Vagina (tissue), 2 donors: ENCODE results near the gene PTPN5. TPM values are rescaled to one million over a fixed set of nuclear protein-coding genes. Genes with fewer than 3 reads are reported as not detected.

ENCODE experiments used
- DNase-seq, 2 donors: peaks; one replicate each; pipeline ENCODE4 v3.0.0-alpha.2; 2017; ENCODE audit errors: extremely low spot score in 2 of 2
- H3K27ac ChIP-seq: fragments of 200-600 bp; sonication (generic); one replicate; pipeline ENCODE4 v1.5.1; 2019
- H3K27me3 ChIP-seq: fragments of 200-600 bp; sonication (generic); one replicate; pipeline ENCODE4 v1.5.1; 2019
- H3K36me3 ChIP-seq, 2 donors: fragments of 200-600 bp; sonication (generic); one replicate each; pipeline ENCODE4 v1.5.1; 2017 to 2019
- H3K4me1 ChIP-seq: fragments of 200-600 bp; sonication (generic); one replicate; pipeline ENCODE4 v1.5.1; 2019
- H3K4me3 ChIP-seq, 2 donors: fragments of 200-600 bp; sonication (generic); 1 replicate in 1 of 2; 2 replicates in 1 of 2; pipeline ENCODE4 v1.5.1; 2016 to 2019
- H3K9me3 ChIP-seq: fragments of 200-600 bp; sonication (generic); one replicate; pipeline ENCODE4 v1.5.1; 2019
- CTCF ChIP-seq, 3 experiments: fragments of 450-650 bp in 2 of 3; fragments of 200-600 bp in 1 of 3; sonication (generic) in 1 of 3; IDR thresholded peaks; one replicate each; pipeline ENCODE4 v1.5.1; 2017 to 2019; ENCODE audit warnings: antibody characterized with exemption in 3 of 3, mild to moderate bottlenecking in 2 of 3, moderate library complexity in 2 of 3
- POLR2A ChIP-seq, 2 donors: fragments of 450-650 bp; IDR thresholded peaks; one replicate each; pipeline ENCODE4 v1.6.1; 2017; ENCODE audit warnings: antibody characterized with exemption in 2 of 2, mild to moderate bottlenecking in 2 of 2, moderate library complexity in 2 of 2
- POLR2AphosphoS5 ChIP-seq, 2 donors: sonication (generic); formaldehyde crosslinking; IDR thresholded peaks; one replicate each; pipeline ENCODE4 v1.9.0; 2017; ENCODE audit warnings: antibody characterized with exemption in 2 of 2, mild to moderate bottlenecking in 2 of 2, low read depth in 1 of 2; ENCODE audit not compliant: insufficient read depth in 1 of 2
- intact Hi-C: fragments of 100-400 bp; cut with DNase I; formaldehyde crosslinking; loops from one replicate; pipeline ENCODE4 v1.15.1; 2023
- total RNA-seq: library from RNA; depleted of rRNA; stranded (reverse); fragments of >200 nt; gene quantifications from one replicate; pipeline ENCODE4 v1.2.3, GENCODE V29; 2016

The PTPN5 gene
- total RNA-seq, 1 donor from 2014 or later = 0.49 TPM

GRCh38 chr11:18778468-18778867 is 13.1 kb downstream of the PTPN5 start:
- Histone ChIP-seq H3K27ac (no peak overlapping the region), H3K27me3 (no peaks in the 10 kb centered on the region), H3K9me3 (no peaks in the 10 kb centered on the region), H3K4me3 (no peak overlapping the region), H3K36me3 (no peaks in the 10 kb centered on the region), H3K4me1 (peaks cover 8% of the 10 kb centered on the region)
- TF ChIP-seq POLR2AphosphoS5 (IDR thresholded peaks at IDR 0.05; ENCODE audit: insufficient read depth in 1 of 2, low read depth in 1 of 2) (no peak), CTCF (IDR thresholded peaks at IDR 0.05) (no peak), POLR2A (IDR thresholded peaks at IDR 0.05) (no peak)
- no peak for DNase-seq
- intact Hi-C loops = no loop called here

- intact Hi-C loops = no loop called here
- TF ChIP-seq CTCF (IDR thresholded peaks at IDR 0.05) (no peak), POLR2AphosphoS5 (IDR thresholded peaks at IDR 0.05; ENCODE audit: insufficient read depth in 1 of 2, low read depth in 1 of 2) (no peak), POLR2A (IDR thresholded peaks at IDR 0.05) (no peak)
- Histone ChIP-seq H3K27ac (no peak overlapping the region), H3K36me3 (no peaks in the 10 kb centered on the region), H3K4me1 (peaks cover 8% of the 10 kb centered on the region), H3K4me3 (no peak overlapping the region), H3K27me3 (no peaks in the 10 kb centered on the region), H3K9me3 (no peaks in the 10 kb centered on the region)
- DNase-seq = no peak
These were observed 15.3 kb downstream of the PTPN5 start for GRCh38 chr11:18776324-18776723.

GRCh38 chr11:18775492-18776292 is 15.9 kb downstream of the PTPN5 start:
- no peak overlapping the region for H3K4me3 ChIP-seq
- no peak overlapping the region for H3K27ac ChIP-seq
- no peaks in the 10 kb centered on the region for H3K27me3 ChIP-seq
- no peak for TF ChIP-seq CTCF (IDR thresholded peaks at IDR 0.05)
- TF ChIP-seq POLR2AphosphoS5 (IDR thresholded peaks at IDR 0.05; ENCODE audit: insufficient read depth in 1 of 2, low read depth in 1 of 2) = no peak
- TF ChIP-seq POLR2A (IDR thresholded peaks at IDR 0.05) = no peak
- DNase-seq = no peak
- no peaks in the 10 kb centered on the region for H3K36me3 ChIP-seq
- intact Hi-C loops = no loop called here
- no peaks in the 10 kb centered on the region for H3K9me3 ChIP-seq
- H3K4me1 ChIP-seq = peaks cover 7% of the 10 kb centered on the region

GRCh38 chr11:18774801-18775200 is 16.8 kb downstream of the PTPN5 start:
- DNase-seq = no peak
- Histone ChIP-seq H3K4me1 (no peaks in the 10 kb centered on the region), H3K36me3 (no peaks in the 10 kb centered on the region), H3K27ac (no peak overlapping the region), H3K27me3 (no peaks in the 10 kb centered on the region), H3K4me3 (no peak overlapping the region), H3K9me3 (no peaks in the 10 kb centered on the region)
- intact Hi-C loops = no loop called here
- no peak for TF ChIP-seq POLR2AphosphoS5 (IDR thresholded peaks at IDR 0.05; ENCODE audit: insufficient read depth in 1 of 2, low read depth in 1 of 2)

GRCh38 chr11:18773681-18774080 is 17.9 kb downstream of the PTPN5 start:
- no peaks in the 10 kb centered on the region for H3K9me3 ChIP-seq
- H3K4me3 ChIP-seq = no peak overlapping the region
- no peaks in the 10 kb centered on the region for H3K36me3 ChIP-seq
- no peaks in the 10 kb centered on the region for H3K27me3 ChIP-seq
- no peak for TF ChIP-seq CTCF (IDR thresholded peaks at IDR 0.05)
- no peak for TF ChIP-seq POLR2AphosphoS5 (IDR thresholded peaks at IDR 0.05; ENCODE audit: insufficient read depth in 1 of 2, low read depth in 1 of 2)
- no peak for TF ChIP-seq POLR2A (IDR thresholded peaks at IDR 0.05)
- no peak overlapping the region for H3K27ac ChIP-seq
- intact Hi-C loops = no loop called here
- no peaks in the 10 kb centered on the region for H3K4me1 ChIP-seq
- no peak for DNase-seq
